GM12874 (cell line): ENCODE results near the gene CASP9.

Experiments used
- TF ChIP-seq, protein P1 (sequence below): IDR thresholded peaks from 2 replicates; pipeline ENCODE4 v1.5.1; 2011; ENCODE audit warnings: low read depth, mild to moderate bottlenecking, control low read depth, low read length, moderate library complexity; ENCODE audit not compliant: insufficient read depth

Gene CASP9

GRCh38 chr1:15557594-15557993, 33.6 kb upstream of the CASP9 start:
- TF ChIP-seq, protein P1, sequence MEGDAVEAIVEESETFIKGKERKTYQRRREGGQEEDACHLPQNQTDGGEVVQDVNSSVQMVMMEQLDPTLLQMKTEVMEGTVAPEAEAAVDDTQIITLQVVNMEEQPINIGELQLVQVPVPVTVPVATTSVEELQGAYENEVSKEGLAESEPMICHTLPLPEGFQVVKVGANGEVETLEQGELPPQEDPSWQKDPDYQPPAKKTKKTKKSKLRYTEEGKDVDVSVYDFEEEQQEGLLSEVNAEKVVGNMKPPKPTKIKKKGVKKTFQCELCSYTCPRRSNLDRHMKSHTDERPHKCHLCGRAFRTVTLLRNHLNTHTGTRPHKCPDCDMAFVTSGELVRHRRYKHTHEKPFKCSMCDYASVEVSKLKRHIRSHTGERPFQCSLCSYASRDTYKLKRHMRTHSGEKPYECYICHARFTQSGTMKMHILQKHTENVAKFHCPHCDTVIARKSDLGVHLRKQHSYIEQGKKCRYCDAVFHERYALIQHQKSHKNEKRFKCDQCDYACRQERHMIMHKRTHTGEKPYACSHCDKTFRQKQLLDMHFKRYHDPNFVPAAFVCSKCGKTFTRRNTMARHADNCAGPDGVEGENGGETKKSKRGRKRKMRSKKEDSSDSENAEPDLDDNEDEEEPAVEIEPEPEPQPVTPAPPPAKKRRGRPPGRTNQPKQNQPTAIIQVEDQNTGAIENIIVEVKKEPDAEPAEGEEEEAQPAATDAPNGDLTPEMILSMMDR, result no peak

DNA sequence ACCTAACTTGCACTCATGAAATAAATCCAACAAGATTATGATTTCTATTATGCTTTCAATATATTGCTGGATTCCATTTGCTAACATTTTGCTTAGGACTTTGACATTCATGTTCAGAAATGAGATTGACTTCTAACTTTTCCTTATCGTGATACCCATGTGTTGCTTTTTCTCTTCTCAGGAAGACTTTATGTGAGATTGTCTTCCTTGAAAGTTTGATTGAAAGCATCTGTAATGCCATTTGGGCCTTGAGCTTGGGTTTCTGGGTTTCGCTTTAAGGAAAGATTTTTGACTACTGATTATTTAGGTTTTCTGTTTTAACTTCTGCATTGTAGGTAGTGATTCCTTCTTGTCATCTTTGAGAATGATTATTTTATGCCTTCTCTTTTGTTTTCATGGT, 33.0 kb upstream of the CASP9 start:
- TF ChIP-seq, protein P1, result no peak

GRCh38 chr1:15550573-15550972, 26.6 kb upstream of the CASP9 start:
- TF ChIP-seq, protein P1, result no peak

- TF ChIP-seq, protein P1, result no peak
Measured at GRCh38 chr1:15546641-15547040, 22.6 kb upstream of the CASP9 start.

DNA sequence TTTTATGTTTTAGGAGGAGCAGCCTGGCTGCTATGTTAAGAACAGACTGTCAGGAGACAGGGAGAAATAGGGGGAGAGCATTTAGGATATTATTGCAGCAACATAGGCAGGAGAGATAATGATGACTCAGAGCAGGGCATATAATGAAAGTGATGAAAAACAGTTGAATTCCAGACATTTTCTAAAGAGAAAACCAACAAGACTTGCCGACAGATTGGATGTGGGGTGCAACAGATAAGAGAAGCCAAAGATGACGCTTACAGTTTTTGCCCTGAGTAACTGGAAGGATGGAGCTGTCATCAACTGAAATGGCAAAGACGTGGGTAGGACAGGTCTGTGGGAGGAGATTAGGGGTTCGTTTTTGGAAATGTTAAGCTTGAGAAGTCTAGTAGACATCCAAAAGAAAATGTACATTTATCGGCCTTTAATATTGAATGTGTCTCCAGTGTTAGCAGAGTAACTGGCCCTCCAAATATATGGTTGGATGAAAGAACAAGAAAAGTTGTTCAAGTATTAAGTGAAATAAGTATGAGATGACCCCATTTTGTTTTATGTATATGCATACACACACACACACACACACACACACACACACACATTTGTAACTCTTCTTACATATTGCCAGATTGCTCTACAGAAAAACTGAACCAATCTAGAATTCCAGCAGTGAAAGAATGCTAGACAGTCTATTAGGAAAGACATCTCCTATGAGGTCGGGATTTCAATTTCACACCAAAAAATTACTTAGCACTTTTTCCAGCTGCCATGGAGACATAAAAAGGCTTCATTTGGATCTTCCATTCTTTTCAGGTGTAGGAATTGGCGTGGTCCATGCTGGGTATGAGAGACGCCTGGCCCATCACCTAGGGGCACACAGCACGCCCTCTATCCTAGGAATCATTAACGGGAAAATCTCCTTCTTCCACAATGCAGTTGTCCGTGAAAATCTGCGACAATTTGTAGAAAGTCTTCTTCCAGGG, 19.9 kb upstream of the CASP9 start:
- TF ChIP-seq, protein P1, result no peak

GRCh38 chr1:15543251-15543588, 19.2 kb upstream of the CASP9 start:
- TF ChIP-seq, protein P1, result no peak

DNA sequence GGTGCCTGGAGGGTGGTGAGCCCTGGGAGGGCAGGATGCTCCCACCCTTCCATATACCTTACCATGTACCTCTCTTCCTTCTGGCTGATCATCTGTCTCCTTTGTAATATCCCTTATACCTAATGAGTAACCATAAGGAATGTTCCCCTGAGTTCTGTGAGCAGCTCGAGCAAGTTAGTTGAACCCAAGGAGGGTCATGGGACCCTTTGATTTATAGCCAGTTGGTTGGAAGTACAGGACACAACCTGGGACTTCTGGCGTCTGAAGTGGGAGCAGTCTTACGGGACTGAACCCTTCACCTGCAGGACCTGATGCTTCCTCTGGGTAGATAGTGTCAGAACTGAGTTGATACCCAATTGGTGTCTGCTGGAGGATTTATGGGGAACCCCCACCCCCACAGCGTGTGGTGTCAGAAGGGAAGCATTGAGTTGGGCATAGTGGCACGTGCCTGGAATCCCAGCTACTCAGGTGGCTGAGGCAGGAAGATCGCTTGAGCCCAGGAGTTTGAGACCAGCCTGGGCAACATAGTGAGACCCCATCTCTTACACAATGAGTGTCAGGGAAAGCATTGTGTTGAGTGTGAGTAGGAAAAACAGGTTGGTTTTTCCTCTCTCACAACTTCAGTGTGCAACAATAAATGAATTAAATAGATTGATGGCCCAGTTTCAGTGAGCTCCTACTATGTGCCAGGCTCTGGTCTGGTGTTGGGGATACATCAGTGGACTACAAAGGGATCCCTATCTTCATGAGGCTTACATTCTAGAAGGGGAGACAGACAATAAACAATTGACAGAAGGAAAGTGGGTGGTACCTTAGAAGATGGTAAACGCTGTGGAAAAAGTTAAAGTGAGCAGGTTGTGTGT, 18.6 kb upstream of the CASP9 start:
- TF ChIP-seq, protein P1, result no peak
